Measurements from ENCODE around the gene SAMD15.
"Not testable (repeated sequence)": the region's sequence is repeated elsewhere in the genome, so short reads cannot be mapped to it uniquely, and the experiment has no call there.

SAMD15 gene

GRCh38 chr14:77375973-77376770, 1.0 kb upstream of the SAMD15 start:
- peak; percentile 70 for DNase-seq

GRCh38 chr14:77377502-77377844, 294 bp downstream of the SAMD15 start:
- DNase-seq = no peak

GRCh38 chr14:77378701-77379100, 1.5 kb downstream of the SAMD15 start:
- no peak for DNase-seq

- DNase-seq = no peak
Observed at GRCh38 chr14:77390188-77390587, 13.0 kb downstream of the SAMD15 start.

GRCh38 chr14:77400216-77400615, 23.0 kb downstream of the SAMD15 start:
- DNase-seq = no peak

- no peak for DNase-seq
Observed at GRCh38 chr14:77403768-77404167, 26.6 kb downstream of the SAMD15 start.

- DNase-seq = no peak
Observed at GRCh38 chr14:77406086-77406485, 28.9 kb downstream of the SAMD15 start.

GRCh38 chr14:77406718-77407117, 29.5 kb downstream of the SAMD15 start:
- no peak for DNase-seq

- no peak for DNase-seq
Observed at GRCh38 chr14:77407158-77407557, 30.0 kb downstream of the SAMD15 start.

GRCh38 chr14:77409131-77409533, 32.0 kb downstream of the SAMD15 start:
- no peak for DNase-seq

- not testable (repeated sequence) for DNase-seq
Observed at GRCh38 chr14:77415403-77416030, 38.3 kb downstream of the SAMD15 start.

- DNase-seq = not testable (repeated sequence)
Observed at GRCh38 chr14:77416098-77416497, 38.9 kb downstream of the SAMD15 start.

- no peak for DNase-seq
Observed at GRCh38 chr14:77416836-77417235, 39.7 kb downstream of the SAMD15 start.

GRCh38 chr14:77421201-77421600, 44.0 kb downstream of the SAMD15 start:
- DNase-seq = no peak

- DNase-seq = no peak
Observed at GRCh38 chr14:77423423-77423822, 46.2 kb downstream of the SAMD15 start, which contains the start of gene NOXRED1. Gene NOXRED1, minus strand, starts transcription at chr14:77423523. Its CDS starts 634 bp downstream, at chr14:77422889.

- no peak for DNase-seq
Observed at GRCh38 chr14:77424862-77425261, 47.7 kb downstream of the SAMD15 start.

GRCh38 chr14:77426396-77426795, 49.2 kb downstream of the SAMD15 start:
- no peak for DNase-seq

GRCh38 chr14:77436042-77436441, 58.9 kb downstream of the SAMD15 start:
- no peak for DNase-seq

- DNase-seq = no peak
Observed at GRCh38 chr14:77438596-77438995, 61.4 kb downstream of the SAMD15 start.

GRCh38 chr14:77439861-77440260, 62.7 kb downstream of the SAMD15 start:
- DNase-seq = no peak

All from activated CD8-positive, alpha-beta memory T cell treated with anti-CD3 and anti-CD28 coated beads, Interleukin-2, amount 50 U/mL, for 48 hours (primary cell).